H54 (cell line): ENCODE measurements around the gene COBL.

Experiments
- DNase-seq: peaks from one replicate; pipeline ENCODE4 v3.0.0; 2011; ENCODE audit warnings: low spot score, mixed read lengths; ENCODE audit not compliant: insufficient read length
- FAIRE-seq: peaks from 3 replicates; lab custom pipeline; 2011; peaks lifted over from hg19 to GRCh38; lab: Jason Lieb, UNC
- POLR2A ChIP-seq: IDR thresholded peaks from 2 replicates; pipeline ENCODE4 v1.6.1; 2011; ENCODE audit warnings: low read depth, mild to moderate bottlenecking, low read length

COBL gene

DNA sequence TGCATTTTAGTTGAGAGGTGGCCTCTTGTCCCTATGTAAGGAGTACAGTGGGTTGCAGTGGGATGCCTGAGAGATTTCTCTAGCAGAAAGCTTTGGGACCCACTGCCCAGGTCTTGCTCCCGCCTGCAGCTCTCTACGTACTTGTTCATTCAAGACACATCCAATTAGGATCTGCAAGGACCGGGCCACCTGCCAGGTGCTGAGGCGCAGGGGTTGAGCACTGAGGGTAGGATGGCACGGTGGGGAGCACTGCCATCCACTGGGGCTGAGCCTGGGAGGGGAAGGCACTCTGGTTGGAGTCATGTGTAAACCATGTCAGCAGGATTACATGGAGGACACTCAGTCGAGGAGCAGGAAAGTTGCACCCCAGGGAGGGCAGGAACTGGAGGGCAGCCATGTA lies 342.8 kb downstream of the COBL start:
- FAIRE-seq, result no peak

DNA sequence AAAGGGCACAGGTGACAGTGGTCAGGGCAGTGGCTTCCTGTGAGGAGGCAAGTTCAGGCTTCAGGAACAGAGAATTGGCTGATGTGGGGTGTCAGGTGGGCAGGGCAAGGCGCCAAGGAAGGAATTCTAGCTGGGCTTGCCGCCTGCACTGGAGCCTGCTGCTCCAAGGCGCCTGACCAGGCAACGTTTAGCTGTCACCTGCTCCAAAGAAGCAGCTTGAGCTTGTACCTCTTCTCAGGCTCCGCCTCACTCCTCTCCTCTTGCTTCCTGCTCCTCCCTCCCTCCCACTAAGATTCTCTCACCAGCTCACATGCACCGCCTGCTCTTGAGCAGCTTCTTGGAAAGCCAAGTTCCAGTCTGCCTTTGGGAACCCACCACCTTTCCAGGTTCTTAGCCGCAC lies 346.5 kb downstream of the COBL start:
- FAIRE-seq (no peak), DNase-seq (no peak)
- no peak for TF ChIP-seq POLR2A

More for the DNA sequence above, 342.8 kb downstream of the COBL start:
- no peak for TF ChIP-seq POLR2A
- DNase-seq, result no peak
